WERI-Rb-1 (cell line): ENCODE results near the gene GTF3C1.

Experiments
- DNase-seq: peaks from one replicate; pipeline ENCODE4 v3.0.0-alpha.2; 2020
- H3K27ac ChIP-seq: fragments of 250-450 bp; sonication (Bioruptor Pico); 2 replicates; pipeline ENCODE4 v1.5.1; 2020; ENCODE audit warnings: mild to moderate bottlenecking, moderate library complexity
- H3K27me3 ChIP-seq: fragments of 250-450 bp; sonication (Bioruptor Pico); 2 replicates; pipeline ENCODE4 v1.5.1; 2021; ENCODE audit warnings: mild to moderate bottlenecking, low read depth, moderate library complexity; ENCODE audit not compliant: insufficient read depth, severe bottlenecking
- H3K36me3 ChIP-seq: fragments of 250-450 bp; sonication (Bioruptor Pico); 2 replicates; pipeline ENCODE4 v1.5.1; 2020; ENCODE audit warnings: mild to moderate bottlenecking, moderate library complexity
- H3K4me3 ChIP-seq: 2 replicates; pipeline ENCODE4 v1.5.1; 2011; ENCODE audit warnings: low read depth, mild to moderate bottlenecking, control low read depth, low read length
- H3K9me3 ChIP-seq: fragments of 250-450 bp; sonication (Bioruptor Pico); 2 replicates; pipeline ENCODE4 v1.5.1; 2021; ENCODE audit warnings: mild to moderate bottlenecking, moderate library complexity; ENCODE audit not compliant: severe bottlenecking
- TF ChIP-seq, protein P1 (sequence below): IDR thresholded peaks from 2 replicates; pipeline ENCODE4 v1.5.1; 2011; ENCODE audit warnings: low read depth, mild to moderate bottlenecking, control low read depth, inconsistent platforms, low read length

The GTF3C1 gene

DNA sequence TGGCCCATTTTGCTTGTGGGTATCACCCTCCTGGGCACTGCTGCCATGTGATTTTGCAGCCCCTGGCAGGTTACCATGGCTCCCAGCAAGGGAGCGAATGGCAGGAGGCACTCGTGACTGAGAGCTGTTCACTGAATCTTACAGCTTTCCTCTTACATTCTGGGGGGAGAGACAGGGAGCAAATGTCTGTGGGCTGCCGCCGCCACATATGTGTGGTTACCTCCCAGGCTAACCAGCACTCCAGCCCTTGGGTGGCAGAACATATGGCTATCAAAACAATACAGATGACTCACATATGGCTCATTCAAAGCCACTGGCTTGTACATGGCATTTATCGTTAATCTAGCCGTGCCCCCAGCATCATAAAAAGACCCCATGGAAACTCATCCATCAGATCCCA, 19.8 kb downstream of the GTF3C1 start:
- TF ChIP-seq, protein P1, sequence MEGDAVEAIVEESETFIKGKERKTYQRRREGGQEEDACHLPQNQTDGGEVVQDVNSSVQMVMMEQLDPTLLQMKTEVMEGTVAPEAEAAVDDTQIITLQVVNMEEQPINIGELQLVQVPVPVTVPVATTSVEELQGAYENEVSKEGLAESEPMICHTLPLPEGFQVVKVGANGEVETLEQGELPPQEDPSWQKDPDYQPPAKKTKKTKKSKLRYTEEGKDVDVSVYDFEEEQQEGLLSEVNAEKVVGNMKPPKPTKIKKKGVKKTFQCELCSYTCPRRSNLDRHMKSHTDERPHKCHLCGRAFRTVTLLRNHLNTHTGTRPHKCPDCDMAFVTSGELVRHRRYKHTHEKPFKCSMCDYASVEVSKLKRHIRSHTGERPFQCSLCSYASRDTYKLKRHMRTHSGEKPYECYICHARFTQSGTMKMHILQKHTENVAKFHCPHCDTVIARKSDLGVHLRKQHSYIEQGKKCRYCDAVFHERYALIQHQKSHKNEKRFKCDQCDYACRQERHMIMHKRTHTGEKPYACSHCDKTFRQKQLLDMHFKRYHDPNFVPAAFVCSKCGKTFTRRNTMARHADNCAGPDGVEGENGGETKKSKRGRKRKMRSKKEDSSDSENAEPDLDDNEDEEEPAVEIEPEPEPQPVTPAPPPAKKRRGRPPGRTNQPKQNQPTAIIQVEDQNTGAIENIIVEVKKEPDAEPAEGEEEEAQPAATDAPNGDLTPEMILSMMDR, result no peak
- Histone ChIP-seq H3K27me3 (no peaks in the 10 kb centered on the region), H3K27ac (no peak overlapping the region), H3K9me3 (no peaks in the 10 kb centered on the region), H3K4me3 (no peak overlapping the region), H3K36me3 (peaks cover 97% of the 10 kb centered on the region)
- DNase-seq, result no peak

DNA sequence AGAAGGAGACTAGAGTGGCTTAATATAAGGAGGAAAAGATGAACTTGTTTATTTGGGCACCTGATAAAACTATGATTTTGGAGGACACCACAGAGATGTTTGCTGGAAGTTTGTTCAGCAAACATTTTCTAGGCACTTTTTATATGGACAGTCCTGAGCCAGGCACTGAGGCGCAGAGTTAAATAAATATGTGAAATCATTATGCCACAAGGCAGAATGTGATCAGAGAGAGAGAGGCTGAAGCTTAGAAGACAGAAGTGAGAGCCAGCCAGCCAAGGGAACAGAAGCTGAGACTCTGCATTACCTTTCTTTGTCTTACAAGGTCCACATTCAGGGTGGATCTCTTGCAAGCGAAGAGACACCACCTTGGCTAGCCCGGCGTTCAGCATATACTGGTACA, 21.4 kb downstream of the GTF3C1 start:
- Histone ChIP-seq H3K36me3 (peaks cover 97% of the 10 kb centered on the region), H3K27me3 (no peaks in the 10 kb centered on the region)
- no peak for DNase-seq

DNA sequence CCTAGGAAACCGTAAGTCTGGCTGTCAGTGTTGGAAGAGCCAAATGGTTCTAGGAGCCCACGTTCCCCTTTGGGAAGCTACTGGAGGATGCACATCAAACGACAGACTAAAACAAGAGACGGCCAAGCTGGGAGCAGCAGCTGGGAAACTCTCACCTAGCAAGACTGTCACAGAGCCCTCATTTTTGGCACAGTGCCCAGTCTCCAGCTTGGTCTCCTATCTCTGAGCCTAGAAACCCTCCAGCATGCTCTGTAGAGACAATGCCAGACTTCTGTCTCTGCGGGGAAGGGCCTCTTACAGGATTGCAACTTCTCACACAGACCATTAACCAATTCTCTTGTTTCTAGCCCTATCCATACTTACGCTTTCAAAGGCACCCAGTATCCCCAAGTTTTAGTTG, 23.5 kb downstream of the GTF3C1 start:
- TF ChIP-seq, protein P1, result no peak
- H3K4me3 ChIP-seq, result no peak overlapping the region
- no peaks in the 10 kb centered on the region for H3K27me3 ChIP-seq
- no peak overlapping the region for H3K27ac ChIP-seq
- no peaks in the 10 kb centered on the region for H3K9me3 ChIP-seq
- no peak for DNase-seq
- H3K36me3 ChIP-seq, result peaks cover 86% of the 10 kb centered on the region

More for the DNA sequence above, 21.4 kb downstream of the GTF3C1 start:
- TF ChIP-seq, protein P1, result no peak
- Histone ChIP-seq H3K9me3 (no peaks in the 10 kb centered on the region), H3K4me3 (no peak overlapping the region), H3K27ac (no peak overlapping the region)

DNA sequence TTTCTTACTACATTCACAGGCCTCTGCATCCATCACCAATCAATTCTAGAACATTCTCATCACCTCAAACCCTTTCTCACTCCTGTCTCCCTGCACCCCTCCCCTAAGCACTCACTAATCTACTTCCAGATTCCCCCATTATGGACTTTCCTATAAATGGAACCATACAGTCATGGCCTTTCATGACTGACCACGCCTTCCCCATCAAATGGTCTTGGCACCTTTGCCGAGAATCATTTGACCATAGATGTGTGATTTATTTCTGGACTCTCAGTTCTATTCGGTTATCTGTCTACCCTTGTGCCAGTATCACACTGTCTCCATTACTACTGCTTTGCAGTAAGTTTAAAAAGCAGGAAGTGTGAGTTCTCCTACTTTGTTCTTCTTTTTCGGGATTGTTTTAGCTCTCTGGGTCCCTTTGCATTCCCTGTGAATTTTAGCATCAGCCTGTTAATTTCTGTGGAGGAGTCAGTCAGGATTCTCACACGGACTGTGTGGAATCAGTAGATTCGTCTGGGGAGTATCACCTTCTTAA, 27.5 kb downstream of the GTF3C1 start:
- H3K27ac ChIP-seq, result no peak overlapping the region; the same call in 1 of the 2 replicates
- TF ChIP-seq, protein P1, result no peak
- DNase-seq, result no peak
- no peaks in the 10 kb centered on the region for H3K27me3 ChIP-seq
- no peaks in the 10 kb centered on the region for H3K9me3 ChIP-seq
- no peak overlapping the region for H3K4me3 ChIP-seq
- peaks cover 78% of the 10 kb centered on the region for H3K36me3 ChIP-seq

DNA sequence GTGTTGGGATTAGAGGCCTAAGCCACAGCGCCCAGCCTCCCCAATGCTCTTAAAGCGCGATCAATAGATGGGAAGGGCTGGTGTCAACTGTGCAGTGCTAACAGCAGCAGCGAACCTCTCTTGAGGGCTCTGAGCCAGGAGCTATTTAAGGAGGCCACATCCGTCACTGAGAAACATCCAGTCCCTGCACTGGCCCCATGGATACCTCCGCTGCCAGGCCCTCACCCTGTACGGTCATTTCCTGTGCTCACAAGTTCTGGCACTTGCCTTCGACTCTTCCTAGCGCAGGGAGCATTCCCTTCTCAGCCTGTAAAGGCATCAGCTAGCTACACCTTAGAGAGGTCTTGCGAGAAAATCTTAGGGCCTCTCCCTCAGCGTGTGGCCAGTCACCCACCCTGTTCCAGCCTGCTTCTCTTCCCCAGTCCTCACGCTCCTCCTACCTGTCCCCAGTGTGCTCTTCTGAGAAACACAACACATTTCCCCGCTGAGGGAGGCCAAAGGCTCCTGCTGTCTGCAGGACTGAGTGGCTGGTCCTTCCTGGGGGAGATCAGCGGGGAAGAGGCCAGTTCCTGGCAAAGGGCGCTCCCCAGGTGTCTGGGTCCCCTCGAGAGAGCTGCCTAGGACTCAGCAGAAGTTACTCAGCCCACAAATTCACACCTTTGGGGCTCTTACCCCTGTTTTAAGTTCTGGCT, 28.6 kb downstream of the GTF3C1 start:
- H3K9me3 ChIP-seq, result no peaks in the 10 kb centered on the region
- H3K4me3 ChIP-seq, result peak overlapping the region; percentile 12
- no peaks in the 10 kb centered on the region for H3K27me3 ChIP-seq
- H3K27ac ChIP-seq, result peak overlapping the region; percentile 77
- DNase-seq, result peak; percentile 87
- peaks cover 73% of the 10 kb centered on the region for H3K36me3 ChIP-seq
- TF ChIP-seq, protein P1, result no peak
